ENCODE measurements around the gene AOC1. TPM values are rescaled to one million over a fixed set of nuclear protein-coding genes. Genes with fewer than 3 reads are reported as not detected.
"Not testable (repeated sequence)": the region's sequence is repeated elsewhere in the genome, so short reads cannot be mapped to it uniquely, and the experiment has no call there.

Gene AOC1
- total and polyA plus RNA-seq, 4 donors: 0.35 to 1.3 (median 0.70) TPM

- H3K4me1 ChIP-seq (ENCODE audit: control insufficient read depth in 5 of 5, insufficient read depth in 5 of 5, low read length in 5 of 5): peaks cover 0 to 2% (median 0%) of the 10 kb centered on the region in 5 donors
- WGBS, 2 donors: 80 to 82% methylated on average over 2 of the region's 2 CpGs
- H3K27me3 ChIP-seq (ENCODE audit: control insufficient read depth in 3 of 3, insufficient read depth in 3 of 3, low read length in 2 of 3): peaks cover 0 to 13% (median 6%) of the 10 kb centered on the region in 3 donors
- no peaks in the 10 kb centered on the region for H3K9me3 ChIP-seq (ENCODE audit: control insufficient read depth in 4 of 4, insufficient read depth in 3 of 4, low read length in 3 of 4)
- H3K9ac ChIP-seq (ENCODE audit: insufficient read depth in 1 of 2, low read length in 2 of 2): no peak overlapping the region
- no peak for TF ChIP-seq CTCF (IDR thresholded peaks at IDR 0.05; ENCODE audit: control extremely low read depth, extremely low read depth)
- ATAC-seq (ENCODE audit: insufficient read depth, low FRiP score): no peak
- no peak for DNase-seq
- no peak overlapping the region for H3K27ac ChIP-seq (ENCODE audit: low read depth in 1 of 2, low read length in 1 of 2)
- H3K36me3 ChIP-seq (ENCODE audit: control insufficient read depth in 4 of 4, insufficient read depth in 4 of 4, low read length in 4 of 4): no peaks in the 10 kb centered on the region
- H3K4me3 ChIP-seq: no peak overlapping the region
These were observed 55.9 kb downstream of the AOC1 start for GRCh38 chr7:150908173-150908572.

GRCh38 chr7:150909200-150909995 lies 57.1 kb downstream of the AOC1 start:
- no peak for TF ChIP-seq CTCF (IDR thresholded peaks at IDR 0.05; ENCODE audit: control extremely low read depth, extremely low read depth)
- H3K9ac ChIP-seq (ENCODE audit: insufficient read depth in 1 of 2, low read length in 2 of 2): no peak overlapping the region
- H3K9me3 ChIP-seq (ENCODE audit: control insufficient read depth in 4 of 4, insufficient read depth in 3 of 4, low read length in 3 of 4): no peaks in the 10 kb centered on the region
- H3K4me1 ChIP-seq (ENCODE audit: control insufficient read depth in 5 of 5, insufficient read depth in 5 of 5, low read length in 5 of 5): no peaks in the 10 kb centered on the region
- 45 to 50% methylated on average over 8 of the region's 8 CpGs for WGBS, 2 donors
- ATAC-seq (ENCODE audit: insufficient read depth, low FRiP score) (no peak), DNase-seq (no peak)
- H3K36me3 ChIP-seq (ENCODE audit: control insufficient read depth in 4 of 4, insufficient read depth in 4 of 4, low read length in 4 of 4): no peaks in the 10 kb centered on the region
- H3K27ac ChIP-seq (ENCODE audit: low read depth in 1 of 2, low read length in 1 of 2): no peak overlapping the region
- H3K27me3 ChIP-seq (ENCODE audit: control insufficient read depth in 3 of 3, insufficient read depth in 3 of 3, low read length in 2 of 3): peaks cover 0 to 14% (median 10%) of the 10 kb centered on the region in 3 donors
- H3K4me3 ChIP-seq: no peak overlapping the region

GRCh38 chr7:150910305-150910995 lies 58.1 kb downstream of the AOC1 start:
- not testable (repeated sequence) for ATAC-seq (ENCODE audit: insufficient read depth, low FRiP score); H3K4me1 ChIP-seq (ENCODE audit: control insufficient read depth in 5 of 5, insufficient read depth in 5 of 5, low read length in 5 of 5); DNase-seq; H3K9ac ChIP-seq (ENCODE audit: insufficient read depth in 1 of 2, low read length in 2 of 2); H3K9me3 ChIP-seq (ENCODE audit: control insufficient read depth in 4 of 4, insufficient read depth in 3 of 4, low read length in 3 of 4); H3K4me3 ChIP-seq; H3K36me3 ChIP-seq (ENCODE audit: control insufficient read depth in 4 of 4, insufficient read depth in 4 of 4, low read length in 4 of 4); H3K27ac ChIP-seq (ENCODE audit: low read depth in 1 of 2, low read length in 1 of 2)
- H3K27me3 ChIP-seq (ENCODE audit: control insufficient read depth in 3 of 3, insufficient read depth in 3 of 3, low read length in 2 of 3): peaks cover 0 to 14% (median 10%) of the 10 kb centered on the region in 3 donors
- WGBS, 2 donors: 67 to 73% methylated on average over 8 of the region's 8 CpGs

GRCh38 chr7:150910996-150911422 lies 58.7 kb downstream of the AOC1 start:
- TF ChIP-seq CTCF (IDR thresholded peaks at IDR 0.05; ENCODE audit: control extremely low read depth, extremely low read depth): no peak
- Histone ChIP-seq H3K9me3 (ENCODE audit: control insufficient read depth in 4 of 4, insufficient read depth in 3 of 4, low read length in 3 of 4) (no peaks in the 10 kb centered on the region), H3K9ac (ENCODE audit: insufficient read depth in 1 of 2, low read length in 2 of 2) (no peak overlapping the region), H3K27ac (ENCODE audit: low read depth in 1 of 2, low read length in 1 of 2) (no peak overlapping the region), H3K36me3 (ENCODE audit: control insufficient read depth in 4 of 4, insufficient read depth in 4 of 4, low read length in 4 of 4) (no peaks in the 10 kb centered on the region), H3K4me3 (no peak overlapping the region), H3K27me3 (ENCODE audit: control insufficient read depth in 3 of 3, insufficient read depth in 3 of 3, low read length in 2 of 3) (peaks cover 0 to 14% (median 10%) of the 10 kb centered on the region in 3 donors), H3K4me1 (ENCODE audit: control insufficient read depth in 5 of 5, insufficient read depth in 5 of 5, low read length in 5 of 5) (no peaks in the 10 kb centered on the region)
- no peak for ATAC-seq (ENCODE audit: insufficient read depth, low FRiP score)
- 51 to 53% methylated on average over 12 of the region's 12 CpGs for WGBS, 2 donors
- no peak for DNase-seq

Data from lung (tissue), 12 donors.